GM13977 (cell line): ENCODE data around the gene CPZ.
"Not testable (repeated sequence)": the region's sequence is repeated elsewhere in the genome, so short reads cannot be mapped to it uniquely, and the experiment has no call there.

ENCODE experiments used
- DNase-seq: peaks from one replicate; pipeline ENCODE4 v3.0.0; 2012; ENCODE audit warnings: low spot score
- in situ Hi-C: fragments of 300-500 bp; cut with MboI; formaldehyde crosslinking; loops from one replicate; pipeline ENCODE4 v1.12.0; 2022; ENCODE audit warnings: low sequenced_read_pairs, low pct_unique_long_range_greater_than_20kb, mixed read lengths, inconsistent platforms; ENCODE audit not compliant: unreplicated experiment
- TF ChIP-seq, protein P1 (sequence below): IDR thresholded peaks from 2 replicates; pipeline ENCODE4 v1.5.1; 2012; ENCODE audit warnings: mild to moderate bottlenecking, control low read depth; ENCODE audit not compliant: insufficient read depth; ENCODE audit errors: extremely low read depth, missing control alignments

CPZ gene

DNA sequence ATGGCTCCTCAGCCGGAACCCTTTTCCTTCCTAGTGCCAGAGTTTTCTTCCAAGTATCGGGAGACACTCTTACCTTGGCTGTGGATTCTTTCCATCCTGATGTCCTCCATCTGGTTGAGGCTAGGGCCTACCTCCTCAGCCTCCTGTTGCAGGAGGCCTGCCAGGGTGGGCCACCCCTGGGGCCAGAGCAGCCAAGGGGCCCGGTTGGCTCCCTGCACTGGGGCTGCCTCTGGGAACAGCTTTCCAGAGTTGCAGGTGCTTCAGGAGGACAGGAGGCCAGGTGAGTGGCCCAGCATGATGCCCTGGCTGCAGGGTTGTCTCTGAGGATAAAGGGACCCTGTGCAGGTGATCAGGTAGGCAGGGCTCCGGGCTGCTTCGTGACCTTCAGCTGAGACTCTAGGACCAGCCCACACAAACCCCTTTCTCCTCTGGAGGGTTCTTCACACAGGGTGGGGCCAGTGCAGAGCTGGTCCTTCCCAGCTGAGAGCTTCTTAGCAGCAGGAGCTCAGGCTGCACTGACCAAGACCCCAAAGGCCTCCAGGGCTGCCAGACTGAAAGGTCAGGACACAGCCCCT is 17.7 kb upstream of the CPZ start:
- TF ChIP-seq, protein P1, sequence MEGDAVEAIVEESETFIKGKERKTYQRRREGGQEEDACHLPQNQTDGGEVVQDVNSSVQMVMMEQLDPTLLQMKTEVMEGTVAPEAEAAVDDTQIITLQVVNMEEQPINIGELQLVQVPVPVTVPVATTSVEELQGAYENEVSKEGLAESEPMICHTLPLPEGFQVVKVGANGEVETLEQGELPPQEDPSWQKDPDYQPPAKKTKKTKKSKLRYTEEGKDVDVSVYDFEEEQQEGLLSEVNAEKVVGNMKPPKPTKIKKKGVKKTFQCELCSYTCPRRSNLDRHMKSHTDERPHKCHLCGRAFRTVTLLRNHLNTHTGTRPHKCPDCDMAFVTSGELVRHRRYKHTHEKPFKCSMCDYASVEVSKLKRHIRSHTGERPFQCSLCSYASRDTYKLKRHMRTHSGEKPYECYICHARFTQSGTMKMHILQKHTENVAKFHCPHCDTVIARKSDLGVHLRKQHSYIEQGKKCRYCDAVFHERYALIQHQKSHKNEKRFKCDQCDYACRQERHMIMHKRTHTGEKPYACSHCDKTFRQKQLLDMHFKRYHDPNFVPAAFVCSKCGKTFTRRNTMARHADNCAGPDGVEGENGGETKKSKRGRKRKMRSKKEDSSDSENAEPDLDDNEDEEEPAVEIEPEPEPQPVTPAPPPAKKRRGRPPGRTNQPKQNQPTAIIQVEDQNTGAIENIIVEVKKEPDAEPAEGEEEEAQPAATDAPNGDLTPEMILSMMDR: no peak
- in situ Hi-C loops: loop anchor here (25.0 kb wide), 1 partner anchor 113 kb away; no protein-coding TSS in a partner anchor
- no peak for DNase-seq

DNA sequence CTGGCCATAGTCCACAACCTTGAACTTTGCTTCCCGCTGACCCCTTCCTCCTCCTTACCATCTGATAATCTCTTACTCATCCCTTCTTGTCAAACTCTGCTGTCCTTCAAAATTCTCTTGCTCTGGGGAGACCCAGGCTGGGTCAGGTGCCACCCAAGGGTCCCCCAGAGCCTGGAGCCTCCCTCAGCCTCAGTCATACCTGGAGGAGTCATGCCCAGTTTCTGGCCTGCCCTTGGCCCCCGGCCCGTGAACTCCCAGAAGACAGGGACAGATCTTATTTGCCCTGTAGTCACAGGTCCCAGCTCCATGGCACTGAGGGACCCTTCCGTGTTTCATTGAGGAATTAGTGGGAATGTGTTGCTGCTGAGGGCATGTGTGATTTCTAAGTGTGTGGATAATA is 17.1 kb upstream of the CPZ start:
- in situ Hi-C loops: loop anchor here (25.0 kb wide), 1 partner anchor 113 kb away; no protein-coding TSS in a partner anchor
- TF ChIP-seq, protein P1: no peak

DNA sequence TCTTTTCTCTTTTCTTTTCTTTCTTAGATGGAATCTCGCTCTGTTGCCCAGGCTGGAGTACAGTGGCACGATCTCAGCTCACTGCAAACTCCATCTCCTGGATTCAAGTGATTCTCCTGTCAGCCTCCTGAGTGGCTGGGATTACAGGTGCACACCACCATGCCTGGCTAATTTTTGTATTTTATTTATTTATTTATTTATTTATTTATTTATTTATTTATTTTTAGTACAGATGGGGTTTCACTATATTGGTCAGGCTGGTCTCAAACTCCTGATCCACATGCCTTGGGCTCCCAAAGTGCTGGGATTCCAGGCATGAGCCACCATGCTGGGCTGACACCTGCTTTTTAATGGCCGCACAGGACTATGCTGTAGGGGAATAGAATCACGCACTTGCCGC is 16.0 kb upstream of the CPZ start:
- in situ Hi-C loops: loop anchor here (25.0 kb wide), 1 partner anchor 114 kb away; no protein-coding TSS in a partner anchor
- not testable (repeated sequence) for DNase-seq

More for the DNA sequence above, 17.1 kb upstream of the CPZ start:
- no peak for DNase-seq

DNA sequence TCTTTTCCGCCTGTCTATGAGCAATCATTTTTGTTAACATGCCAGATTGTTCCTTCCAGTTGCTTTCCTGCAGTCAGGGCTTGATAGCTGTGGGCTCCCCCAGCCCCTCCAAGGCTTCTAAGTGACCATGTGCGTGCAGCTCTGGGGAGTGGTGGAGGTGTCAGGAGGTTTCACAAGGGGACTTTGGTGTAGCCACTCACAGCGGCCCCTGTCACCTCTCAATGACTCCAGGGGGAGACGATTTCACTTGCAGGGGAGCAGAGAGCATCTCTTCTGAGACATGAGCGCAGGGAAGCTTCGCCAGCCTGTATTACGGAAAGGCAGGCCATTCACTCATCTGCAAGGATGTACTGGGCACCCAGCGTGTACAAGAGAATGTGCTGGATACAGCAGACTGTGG is 15.5 kb upstream of the CPZ start:
- TF ChIP-seq, protein P1: no peak
- in situ Hi-C loops: loop anchor here (25.0 kb wide), 1 partner anchor 115 kb away; no protein-coding TSS in a partner anchor
- DNase-seq: no peak

DNA sequence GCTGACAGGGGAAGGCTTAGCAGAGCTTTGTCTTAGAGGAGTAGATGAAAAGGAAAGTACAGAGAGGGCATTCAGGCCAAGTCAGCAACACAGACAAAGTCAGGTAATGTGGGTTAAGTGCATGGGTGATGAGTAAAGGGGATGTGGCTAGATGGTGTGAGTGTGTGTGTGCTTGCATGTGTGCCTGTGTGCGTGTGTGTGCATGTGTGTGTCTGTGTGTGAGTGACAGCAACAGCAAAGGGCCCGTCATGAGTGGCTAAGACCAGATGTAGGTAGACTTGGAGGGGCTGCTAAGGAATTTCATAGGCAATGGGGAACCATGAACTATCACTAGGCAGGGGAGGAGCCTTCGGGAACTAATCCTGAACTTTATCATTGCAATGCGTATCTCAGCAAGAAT is 14.6 kb upstream of the CPZ start:
- in situ Hi-C loops: loop anchor here (25.0 kb wide), 1 partner anchor 116 kb away; no protein-coding TSS in a partner anchor
- TF ChIP-seq, protein P1: no peak
- no peak for DNase-seq

DNA sequence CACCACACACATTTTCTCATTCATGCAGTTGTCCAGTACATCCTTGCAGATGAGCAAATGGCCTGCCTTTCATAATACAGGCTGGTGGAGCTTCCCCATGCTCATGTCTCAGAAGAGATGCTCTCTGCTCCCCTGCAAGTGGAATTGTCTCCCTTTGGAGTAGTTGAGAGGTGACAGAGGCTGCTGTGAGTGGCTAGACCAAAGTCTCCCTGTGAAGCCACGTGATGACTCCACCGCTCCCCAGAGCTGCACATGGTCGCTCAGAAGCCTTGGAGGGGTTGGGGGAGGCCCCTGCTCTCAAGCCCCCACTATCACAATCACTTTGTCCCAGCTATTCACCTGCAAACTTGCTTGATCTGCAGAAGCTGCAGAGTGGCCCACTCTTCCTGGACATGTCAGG is 13.8 kb upstream of the CPZ start:
- no peak for DNase-seq
- TF ChIP-seq, protein P1: no peak
- in situ Hi-C loops: loop anchor here (25.0 kb wide), 1 partner anchor 116 kb away; no protein-coding TSS in a partner anchor

DNA sequence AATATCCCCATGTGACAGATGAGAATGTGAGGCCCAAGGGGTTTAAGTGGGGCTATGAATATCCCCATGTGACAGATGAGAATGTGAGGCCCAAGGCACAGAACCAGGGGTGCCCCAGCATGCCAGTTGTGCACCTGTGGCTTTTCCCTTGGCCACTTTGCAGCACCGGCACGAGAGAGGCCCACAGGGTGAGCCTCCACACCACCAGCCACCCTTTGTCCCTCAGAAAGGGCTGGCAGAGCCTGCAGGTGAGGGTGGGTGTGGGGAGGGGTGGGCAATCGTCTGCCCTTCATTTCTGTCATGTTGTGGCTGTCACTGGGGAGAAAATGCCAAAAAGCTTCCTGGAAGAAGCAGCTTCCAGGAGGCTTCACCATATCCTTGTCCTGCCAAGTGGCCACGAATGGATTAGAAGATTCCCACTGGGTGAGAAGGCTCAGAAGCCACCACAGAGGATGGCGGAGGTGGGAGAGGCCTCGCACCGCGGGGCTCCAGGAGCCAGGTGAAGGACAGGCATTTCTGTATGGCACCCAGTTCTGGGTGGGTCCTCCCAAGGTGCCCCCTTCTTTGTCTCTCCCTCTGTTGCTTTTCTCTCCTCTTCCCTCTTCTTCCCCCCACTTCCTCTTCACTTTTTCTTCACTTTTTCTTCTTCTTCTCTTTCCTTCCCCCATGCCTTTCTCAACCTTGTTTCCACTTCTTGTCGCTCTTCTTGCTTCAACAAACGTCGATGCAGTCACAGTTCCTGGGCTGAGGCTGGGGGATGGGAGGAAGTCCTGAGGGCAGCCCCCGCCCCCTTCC is 12.8 kb upstream of the CPZ start:
- in situ Hi-C loops: loop anchor here (25.0 kb wide), 1 partner anchor 117 kb away; no protein-coding TSS in a partner anchor
- TF ChIP-seq, protein P1: no peak
- no peak for DNase-seq
